C4-2B (cell line): Measurements from ENCODE around the gene SFXN5.

Experiments used
- H3K27ac ChIP-seq: fragments of 450-650 bp; 2 replicates; pipeline ENCODE4 v1.5.1; 2017
- ZFX ChIP-seq: fragments of 450-650 bp; IDR thresholded peaks from 2 replicates; pipeline ENCODE4 v1.6.1; 2017
- TF ChIP-seq, protein P1 (sequence below): fragments of 450-650 bp; conservative IDR thresholded peaks from 2 replicates; pipeline ENCODE4 v1.5.1; 2017; ENCODE audit warnings: mild to moderate bottlenecking

Gene SFXN5

DNA sequence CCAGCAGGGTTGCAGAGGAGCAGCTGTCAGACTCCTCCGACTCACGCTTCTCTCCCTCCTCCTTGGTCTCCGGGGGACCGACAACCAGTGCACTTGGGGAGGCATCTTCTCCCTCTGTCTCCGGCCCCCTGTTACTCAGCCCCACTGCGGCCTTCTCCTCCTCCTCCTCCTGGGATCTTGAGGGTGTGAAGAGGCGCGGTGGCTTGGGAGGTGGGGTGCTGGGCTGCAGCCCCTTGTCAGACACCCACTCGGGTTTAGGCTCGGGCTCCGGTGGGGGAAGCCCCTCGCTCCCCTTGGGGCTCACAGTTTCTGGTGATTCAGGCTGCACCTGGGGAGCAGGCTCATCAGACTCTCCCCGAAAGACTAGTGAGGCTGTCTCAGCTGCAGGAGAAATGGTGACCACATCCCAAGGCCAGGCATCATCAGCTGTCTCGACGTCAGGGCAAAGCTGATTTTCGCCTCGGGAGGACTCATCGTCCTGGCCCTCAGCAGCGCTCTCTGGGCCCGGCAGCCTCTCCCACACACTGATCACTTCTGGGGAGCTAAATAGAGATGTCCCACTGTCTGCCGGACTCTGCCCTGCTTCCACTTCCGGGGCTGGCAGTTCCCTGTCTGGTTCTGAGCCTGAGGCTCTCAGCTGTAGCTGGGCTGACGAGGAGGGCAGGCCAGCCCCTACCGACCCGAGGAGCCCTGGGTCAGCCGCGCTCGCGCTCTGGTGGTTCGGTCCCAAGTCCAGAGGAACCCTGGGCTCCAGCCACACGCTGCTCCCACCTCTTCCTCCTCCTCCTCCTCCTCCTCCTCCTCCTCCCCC, 9.0 kb upstream of the SFXN5 start:
- H3K27ac ChIP-seq, result no peak overlapping the region
- no peak for TF ChIP-seq ZFX
- TF ChIP-seq, protein P1, sequence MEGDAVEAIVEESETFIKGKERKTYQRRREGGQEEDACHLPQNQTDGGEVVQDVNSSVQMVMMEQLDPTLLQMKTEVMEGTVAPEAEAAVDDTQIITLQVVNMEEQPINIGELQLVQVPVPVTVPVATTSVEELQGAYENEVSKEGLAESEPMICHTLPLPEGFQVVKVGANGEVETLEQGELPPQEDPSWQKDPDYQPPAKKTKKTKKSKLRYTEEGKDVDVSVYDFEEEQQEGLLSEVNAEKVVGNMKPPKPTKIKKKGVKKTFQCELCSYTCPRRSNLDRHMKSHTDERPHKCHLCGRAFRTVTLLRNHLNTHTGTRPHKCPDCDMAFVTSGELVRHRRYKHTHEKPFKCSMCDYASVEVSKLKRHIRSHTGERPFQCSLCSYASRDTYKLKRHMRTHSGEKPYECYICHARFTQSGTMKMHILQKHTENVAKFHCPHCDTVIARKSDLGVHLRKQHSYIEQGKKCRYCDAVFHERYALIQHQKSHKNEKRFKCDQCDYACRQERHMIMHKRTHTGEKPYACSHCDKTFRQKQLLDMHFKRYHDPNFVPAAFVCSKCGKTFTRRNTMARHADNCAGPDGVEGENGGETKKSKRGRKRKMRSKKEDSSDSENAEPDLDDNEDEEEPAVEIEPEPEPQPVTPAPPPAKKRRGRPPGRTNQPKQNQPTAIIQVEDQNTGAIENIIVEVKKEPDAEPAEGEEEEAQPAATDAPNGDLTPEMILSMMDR, result no peak

DNA sequence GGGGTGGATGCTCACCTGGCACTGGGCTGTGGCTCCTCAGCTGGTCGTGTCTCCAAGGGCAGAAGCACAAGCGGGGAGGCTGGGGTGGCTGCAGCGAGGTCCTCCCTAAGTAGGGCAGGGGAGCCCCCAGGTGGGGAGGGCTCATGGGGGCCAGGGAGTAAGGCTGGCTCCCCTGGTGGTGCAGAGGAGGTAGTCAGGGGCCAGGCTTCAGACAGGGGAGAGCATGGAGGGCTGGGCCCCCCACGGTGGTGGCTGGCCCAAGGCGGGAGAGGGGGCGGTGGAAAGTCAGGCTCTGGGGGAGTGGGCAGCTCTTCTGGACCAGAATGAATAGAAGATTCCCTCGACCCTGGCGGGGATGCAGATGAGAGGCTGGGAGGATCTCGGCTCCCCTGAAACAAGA, 8.1 kb upstream of the SFXN5 start:
- TF ChIP-seq, protein P1, result no peak
- TF ChIP-seq ZFX, result no peak

DNA sequence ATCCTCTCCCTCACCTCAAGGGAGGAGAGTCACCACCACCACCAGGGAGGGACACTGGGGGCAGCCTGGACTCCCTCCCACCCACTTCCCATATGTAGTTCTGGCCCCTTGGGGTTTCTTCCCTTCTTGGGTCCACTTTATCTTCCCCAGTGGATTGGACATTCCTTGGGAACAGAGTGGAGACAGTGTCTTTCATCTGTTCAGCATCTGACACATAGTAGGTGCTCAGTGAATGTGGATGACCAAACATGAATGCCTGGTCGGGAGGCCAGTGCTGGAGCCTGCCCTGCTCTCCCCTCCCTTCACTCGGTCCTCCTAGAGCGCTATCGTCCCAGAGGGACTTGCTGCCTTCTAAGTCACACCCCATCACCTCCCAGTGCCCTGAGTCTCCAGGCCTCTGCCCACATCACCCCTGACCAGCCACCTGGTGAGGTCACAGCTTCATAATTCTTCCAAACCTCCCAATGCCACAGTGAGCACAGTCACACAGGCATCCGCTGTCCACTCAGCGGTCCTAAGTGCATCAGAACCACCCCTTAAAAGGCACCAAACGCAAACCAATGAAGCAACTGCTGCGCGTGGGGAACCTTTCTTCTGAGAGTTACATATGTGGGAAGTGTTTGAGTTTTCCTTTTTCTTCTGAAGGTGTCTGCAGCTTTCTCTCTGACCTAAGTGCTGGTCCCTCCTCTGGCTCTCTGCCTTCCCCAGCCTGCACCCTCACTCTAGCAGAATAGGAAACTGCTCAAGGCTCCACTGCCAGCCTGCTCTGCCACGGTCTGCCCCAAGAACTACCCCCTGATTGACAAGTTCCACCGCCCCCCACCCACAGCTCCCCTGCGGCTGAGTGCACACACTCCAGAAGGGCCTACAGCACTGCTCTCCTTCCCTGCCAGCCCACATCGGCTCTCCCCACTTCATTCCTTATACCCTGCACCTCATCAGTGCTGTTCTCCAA, 7.2 kb upstream of the SFXN5 start:
- no peak overlapping the region for H3K27ac ChIP-seq
- TF ChIP-seq, protein P1, result no peak
- TF ChIP-seq ZFX, result no peak

More for the DNA sequence above, 8.1 kb upstream of the SFXN5 start:
- no peak overlapping the region for H3K27ac ChIP-seq

DNA sequence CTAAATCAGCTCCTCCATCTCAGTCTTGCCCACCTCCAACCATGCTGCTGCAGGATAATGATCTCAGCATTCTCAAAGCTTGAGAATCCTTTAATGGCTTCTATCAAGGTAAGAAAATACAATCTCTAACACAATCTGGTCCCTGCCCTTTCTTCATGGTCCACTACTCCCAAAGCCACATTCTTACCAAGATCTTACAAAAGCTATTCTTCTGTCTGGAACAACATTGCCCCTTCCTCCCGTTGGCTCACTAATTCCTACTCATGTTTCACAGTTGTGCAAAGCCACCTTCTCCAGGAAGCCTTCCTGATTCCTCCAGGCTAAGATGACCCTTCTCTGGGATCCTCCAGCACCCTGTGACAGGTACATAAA, 5.9 kb upstream of the SFXN5 start:
- no peak for TF ChIP-seq ZFX
- TF ChIP-seq, protein P1, result no peak
- no peak overlapping the region for H3K27ac ChIP-seq

DNA sequence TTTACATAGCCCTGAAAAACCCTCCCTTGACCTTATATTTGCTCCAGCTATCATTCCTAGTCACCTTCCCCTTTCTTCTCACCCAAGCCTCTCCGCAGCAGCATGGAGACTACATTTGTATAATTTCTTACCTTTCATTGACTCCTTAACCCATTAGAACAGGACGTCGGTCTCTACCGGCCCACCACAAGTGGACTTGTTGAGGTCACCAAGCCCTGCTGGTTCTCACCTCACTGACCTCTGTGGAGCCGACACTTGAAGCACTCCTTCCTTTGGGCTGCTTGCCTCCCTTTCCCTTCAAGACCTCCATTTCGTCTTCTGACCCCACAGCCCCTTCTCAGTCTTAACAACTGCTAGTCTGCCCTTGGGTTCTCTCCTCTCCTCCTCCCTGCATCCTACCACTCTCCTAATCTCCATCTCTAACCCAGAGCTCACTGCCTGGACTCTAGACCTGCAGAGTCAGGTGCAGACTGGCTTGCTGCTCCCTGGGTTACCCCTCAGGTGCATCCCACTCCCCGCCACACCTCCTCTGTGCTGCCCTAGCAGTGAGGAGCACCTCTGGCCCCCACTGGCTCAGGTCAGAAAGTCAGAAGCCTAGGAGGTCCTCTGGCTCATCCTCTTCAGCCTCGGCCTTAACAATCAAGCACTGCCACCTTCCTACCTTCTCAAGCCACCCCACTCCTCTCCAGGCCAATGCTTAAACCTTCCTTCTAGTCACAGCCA, 5.3 kb upstream of the SFXN5 start:
- TF ChIP-seq ZFX, result no peak
- TF ChIP-seq, protein P1, result no peak
- no peak overlapping the region for H3K27ac ChIP-seq

DNA sequence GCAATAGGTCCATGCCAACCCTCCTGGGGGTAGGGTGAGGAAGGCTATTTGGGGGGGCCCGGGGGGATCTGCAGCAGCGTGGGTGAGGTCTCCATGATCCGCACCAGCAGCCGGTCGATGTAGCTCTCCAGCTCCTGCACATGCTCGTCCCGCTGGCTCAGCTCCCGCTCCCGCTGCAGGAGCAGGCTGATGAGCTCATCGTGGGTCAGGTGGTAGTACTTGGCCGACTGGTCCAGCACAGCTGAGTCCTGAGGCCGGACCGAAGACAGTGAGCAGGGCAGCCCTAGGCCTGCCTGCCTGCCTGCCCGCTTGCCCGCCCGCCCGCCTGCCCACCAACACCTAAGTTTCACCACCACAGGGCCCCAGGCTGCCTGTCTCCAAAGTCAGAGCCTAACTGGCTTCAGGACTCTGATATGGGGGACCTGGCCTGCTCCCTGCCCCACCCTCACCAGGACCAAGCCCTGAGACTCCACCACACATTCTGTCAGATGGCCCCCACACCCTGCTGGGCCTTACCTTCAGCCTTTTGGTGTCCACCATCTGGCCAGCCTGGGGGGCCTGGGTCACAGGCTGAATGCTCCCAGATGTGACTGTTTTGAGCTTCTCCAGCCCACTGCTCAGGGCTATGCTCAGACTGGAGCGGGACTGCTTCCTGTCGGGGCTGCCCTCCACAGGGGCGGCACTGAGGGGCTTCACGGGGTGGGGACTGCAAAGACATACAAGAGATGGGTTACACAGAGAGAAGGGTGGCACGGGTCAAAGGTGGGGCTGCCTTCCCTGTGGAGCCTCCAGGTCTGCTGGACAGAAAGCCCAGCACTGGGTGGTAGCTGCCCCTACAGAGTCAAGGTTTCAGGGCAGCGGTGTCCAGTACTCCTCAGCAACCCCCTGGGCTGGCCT, 4.2 kb upstream of the SFXN5 start:
- H3K27ac ChIP-seq, result peak overlapping the region; percentile 46
- TF ChIP-seq, protein P1, result no peak
- no peak for TF ChIP-seq ZFX
